Activated CD4-positive, alpha-beta memory T cell treated with anti-CD3 and anti-CD28 coated beads for 36 hours (primary cell): Measurements from ENCODE around the gene THAP10. TPM values are rescaled to one million over a fixed set of nuclear protein-coding genes. Genes with fewer than 3 reads are reported as not detected.
A peak's percentile ranks its signal among the peaks of the same experiment; 100 is the strongest.
"Not testable (repeated sequence)": the region's sequence is repeated elsewhere in the genome, so short reads cannot be mapped to it uniquely, and the experiment has no call there.

Experiments used
- CTCF ChIA-PET: fragments of 350-600 bp; sonication (Branson Sonifier 250); formaldehyde crosslinking; loops from one replicate; lab custom pipeline; 2021; ENCODE audit warnings: antibody characterized with exemption, inconsistent platforms; lab: Charles Lee
- POLR2A ChIA-PET: fragments of 350-600 bp; sonication (Branson Sonifier 250); formaldehyde crosslinking; loops from one replicate; lab custom pipeline; 2021; ENCODE audit warnings: antibody characterized with exemption; lab: Charles Lee
- DNase-seq: peaks from one replicate; pipeline ENCODE4 v3.0.0-alpha.2; 2020
- H3K27ac Mint-ChIP-seq: one replicate; pipeline ENCODE4 v1.8.0; 2021; ENCODE audit warnings: mixed read lengths
- H3K27me3 Mint-ChIP-seq: one replicate; pipeline ENCODE4 v1.8.0; 2021; ENCODE audit warnings: mixed read lengths
- H3K36me3 Mint-ChIP-seq: one replicate; pipeline ENCODE4 v1.8.0; 2021; ENCODE audit warnings: mixed read lengths
- H3K4me1 Mint-ChIP-seq: one replicate; pipeline ENCODE4 v1.8.0; 2021; ENCODE audit warnings: low read depth, mixed read lengths
- H3K4me3 Mint-ChIP-seq: one replicate; pipeline ENCODE4 v1.8.0; 2021; ENCODE audit warnings: mild to moderate bottlenecking, mixed read lengths
- H3K9me3 Mint-ChIP-seq: one replicate; pipeline ENCODE4 v1.8.0; 2021; ENCODE audit warnings: mixed read lengths
- intact Hi-C: fragments of 100-400 bp; cut with micrococcal nuclease; formaldehyde crosslinking; loops from one replicate; pipeline ENCODE4 v1.15.1; 2023
- total RNA-seq, 2 experiments: library from RNA; stranded (reverse); gene quantifications; one replicate each; pipeline ENCODE4 v1.2.3, GENCODE V29; 2021

The THAP10 gene
- total RNA-seq, 2 experiments from 2014 or later = 0.19 to 0.51 TPM

DNA sequence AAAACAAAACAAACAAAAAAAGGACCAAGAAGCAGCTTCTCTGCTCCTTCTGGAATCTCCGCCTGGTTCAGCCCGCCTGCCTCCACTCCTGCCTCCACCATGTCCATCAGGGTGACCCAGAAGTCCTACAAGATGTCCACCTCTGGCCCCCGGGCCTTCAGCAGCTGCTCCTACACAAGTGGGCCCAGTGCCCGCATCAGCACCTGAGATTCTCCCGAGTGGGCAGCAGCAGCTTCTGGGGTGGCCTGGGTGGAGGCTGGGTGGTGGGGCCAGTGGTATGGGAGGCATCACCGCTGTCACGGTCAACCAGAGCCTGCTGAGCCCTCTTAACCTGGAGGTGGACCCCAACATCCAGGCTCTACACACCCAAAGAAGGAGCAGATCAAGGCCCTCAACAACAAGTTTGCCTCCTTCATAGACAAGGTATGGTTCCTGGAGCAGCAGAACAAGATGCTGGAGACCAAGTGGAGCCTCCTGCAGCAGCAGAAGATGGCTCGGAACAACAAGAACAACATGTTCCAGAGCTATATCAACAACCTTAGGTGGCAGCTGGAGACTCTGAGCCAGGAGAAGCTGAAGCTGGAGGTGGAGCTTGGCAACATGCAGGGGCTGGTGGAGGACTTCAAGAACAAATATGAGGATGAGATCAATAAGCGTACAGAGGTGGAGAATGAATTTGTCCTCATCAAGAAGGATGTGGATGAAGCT is 33.5 kb downstream of the THAP10 start:
- CTCF ChIA-PET = interaction anchor here (1.0 to 1.4 kb wide), 2 partner anchors 34 to 136 kb away, joined by 3 to 4 read pairs; no protein-coding TSS in a partner anchor
- H3K4me1 Mint-ChIP-seq, intact Hi-C loops, H3K9me3 Mint-ChIP-seq, H3K4me3 Mint-ChIP-seq, POLR2A ChIA-PET, H3K27ac Mint-ChIP-seq, DNase-seq, H3K36me3 Mint-ChIP-seq: not testable (repeated sequence)
- peaks cover 23% of the 10 kb centered on the region for H3K27me3 Mint-ChIP-seq

DNA sequence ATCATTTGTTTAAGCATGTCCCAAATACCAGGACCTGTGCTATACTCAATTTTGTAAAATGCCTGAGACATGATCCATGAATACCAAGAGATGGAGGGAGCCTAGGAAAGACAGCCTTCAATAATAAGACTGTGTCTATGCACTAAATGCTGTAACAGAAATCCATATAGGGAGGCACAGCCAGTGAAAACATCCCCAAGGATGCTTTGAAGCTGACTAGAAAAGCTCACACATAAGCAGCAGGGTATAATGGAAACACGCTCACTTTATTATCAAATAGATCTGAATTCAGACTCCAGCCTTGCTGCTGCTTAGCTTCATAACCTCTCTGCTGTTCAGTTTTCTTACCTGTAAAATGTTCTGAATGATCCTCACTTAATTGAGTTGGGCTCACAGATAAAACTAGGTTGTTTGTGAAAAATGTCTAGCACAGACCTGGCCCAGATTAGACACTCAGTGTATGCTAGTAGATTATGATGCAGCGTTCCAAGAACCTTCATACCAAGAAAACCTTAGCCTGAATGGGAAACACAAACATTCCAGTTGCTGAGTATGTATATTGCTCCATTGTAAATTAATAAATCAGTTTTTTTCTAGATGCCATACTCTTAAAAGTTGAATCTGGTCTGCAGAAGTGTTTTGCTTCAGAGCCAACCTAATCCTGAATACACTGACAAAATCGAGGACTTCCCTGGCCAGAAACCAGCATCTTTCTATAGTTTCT is 34.5 kb downstream of the THAP10 start:
- no peaks in the 10 kb centered on the region for H3K36me3 Mint-ChIP-seq
- no peak overlapping the region for H3K27ac Mint-ChIP-seq
- peaks cover 3% of the 10 kb centered on the region for H3K4me1 Mint-ChIP-seq
- H3K9me3 Mint-ChIP-seq = no peaks in the 10 kb centered on the region
- no peak for DNase-seq
- peaks cover 29% of the 10 kb centered on the region for H3K27me3 Mint-ChIP-seq
- ChIA-PET POLR2A (interaction anchor here (1.1 kb wide), 1 partner anchor 32 kb away, joined by 3 read pairs; no protein-coding TSS in a partner anchor), CTCF (no interaction called here)
- intact Hi-C loops = no loop called here
- no peak overlapping the region for H3K4me3 Mint-ChIP-seq

DNA sequence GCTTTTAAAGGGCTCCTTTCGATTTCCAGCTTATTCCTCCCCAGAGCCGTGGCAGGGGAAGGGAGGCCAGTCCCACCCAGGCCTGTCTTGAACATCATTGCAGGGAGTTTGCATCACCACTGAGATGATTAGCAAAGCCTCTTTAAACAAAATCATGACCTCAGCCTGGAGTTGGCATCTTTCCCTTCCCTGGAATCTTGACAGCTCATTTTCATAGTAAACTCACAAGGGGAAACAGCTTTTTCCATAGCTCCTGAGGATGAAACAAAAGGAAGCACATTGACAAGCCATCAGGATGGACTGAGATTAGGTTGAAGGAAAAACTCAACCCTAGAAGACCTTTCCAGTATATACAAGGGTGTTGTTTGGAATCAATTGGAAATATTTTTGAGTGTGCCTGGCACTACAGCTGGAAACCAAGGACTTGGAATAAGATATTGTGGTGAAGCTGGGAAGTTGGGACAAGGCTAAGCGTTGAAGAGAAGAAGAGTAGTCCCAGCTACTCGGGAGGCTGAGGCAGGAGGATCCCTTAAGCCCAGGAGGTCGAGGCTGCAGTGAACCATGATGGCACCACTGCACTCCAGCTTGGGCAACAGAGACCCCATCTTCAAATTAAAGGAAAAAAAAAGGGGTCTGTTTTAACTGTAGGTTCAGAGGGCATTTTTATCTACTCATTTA is 35.2 kb downstream of the THAP10 start:
- Mint-ChIP-seq H3K27ac (no peak overlapping the region), H3K27me3 (peaks cover 33% of the 10 kb centered on the region), H3K36me3 (no peaks in the 10 kb centered on the region), H3K4me3 (no peak overlapping the region), H3K4me1 (peaks cover 3% of the 10 kb centered on the region), H3K9me3 (no peaks in the 10 kb centered on the region)
- POLR2A ChIA-PET = interaction anchor here (1.1 kb wide), 1 partner anchor 31 kb away, joined by 3 read pairs; no protein-coding TSS in a partner anchor
- no peak for DNase-seq
- CTCF ChIA-PET = no interaction called here
- intact Hi-C loops = no loop called here

DNA sequence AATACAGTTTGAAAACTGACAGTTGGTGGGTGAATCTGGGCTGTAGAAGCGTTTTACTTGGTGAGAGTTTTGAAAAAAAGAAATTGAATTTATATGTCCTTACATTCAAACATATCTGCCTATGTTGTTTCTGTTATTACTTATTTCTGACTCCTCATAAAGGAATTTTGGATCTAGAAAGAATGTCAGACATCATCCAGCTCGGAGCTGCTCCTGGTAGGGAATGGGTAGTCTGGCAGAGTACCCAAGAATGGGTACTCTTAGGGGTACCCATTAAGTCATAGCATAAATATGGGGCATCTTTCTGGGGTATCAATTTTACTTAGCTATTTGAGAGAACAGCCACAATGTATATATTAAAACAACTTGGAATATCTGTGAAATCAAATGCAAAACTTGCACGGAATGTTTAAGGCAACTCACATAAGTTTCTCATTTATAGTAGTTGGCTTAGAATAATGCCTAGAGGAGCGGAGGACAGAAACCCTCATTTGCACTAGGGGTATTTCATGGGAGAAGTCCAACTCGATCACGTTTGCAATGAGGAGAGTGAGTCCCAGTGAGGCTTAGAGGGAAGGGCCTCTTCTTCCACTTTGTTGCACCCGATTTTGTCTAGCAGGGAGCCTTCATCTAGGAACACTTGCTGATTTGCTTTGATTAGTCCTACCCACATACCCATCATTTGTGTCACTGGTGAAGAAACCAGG is 35.9 kb downstream of the THAP10 start:
- intact Hi-C loops = no loop called here
- peaks cover 3% of the 10 kb centered on the region for H3K4me1 Mint-ChIP-seq
- DNase-seq = no peak
- CTCF ChIA-PET = no interaction called here
- H3K4me3 Mint-ChIP-seq = no peak overlapping the region
- H3K27me3 Mint-ChIP-seq = peaks cover 39% of the 10 kb centered on the region
- no peaks in the 10 kb centered on the region for H3K9me3 Mint-ChIP-seq
- POLR2A ChIA-PET = interaction anchor here (1.1 kb wide), 1 partner anchor 30 kb away, joined by 3 read pairs; no protein-coding TSS in a partner anchor
- H3K27ac Mint-ChIP-seq = no peak overlapping the region
- no peaks in the 10 kb centered on the region for H3K36me3 Mint-ChIP-seq

DNA sequence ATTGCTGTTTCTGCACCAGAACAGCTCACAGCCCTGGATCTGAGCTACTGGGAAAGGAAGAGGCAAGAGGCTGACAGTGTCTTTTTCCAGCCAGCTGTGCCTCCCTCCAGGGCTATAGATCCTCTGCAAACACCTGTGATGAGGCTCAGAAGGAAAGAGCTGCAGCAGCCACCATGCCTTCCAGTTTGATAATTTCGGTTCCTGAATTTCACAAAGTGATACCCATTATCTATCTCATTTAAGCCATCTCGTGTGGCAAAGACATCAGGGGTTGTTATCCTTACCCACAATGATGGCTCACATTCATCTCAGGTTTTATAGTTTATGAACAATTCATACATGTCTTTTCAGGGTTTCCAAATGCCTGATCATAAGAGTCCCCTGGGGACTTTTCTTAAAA is 36.5 kb downstream of the THAP10 start:
- intact Hi-C loops = no loop called here
- Mint-ChIP-seq H3K36me3 (no peaks in the 10 kb centered on the region), H3K9me3 (no peaks in the 10 kb centered on the region), H3K4me3 (no peak overlapping the region), H3K27me3 (peaks cover 43% of the 10 kb centered on the region), H3K4me1 (peaks cover 3% of the 10 kb centered on the region), H3K27ac (no peak overlapping the region)
- DNase-seq = no peak
- ChIA-PET CTCF (no interaction called here), POLR2A (no interaction called here)

DNA sequence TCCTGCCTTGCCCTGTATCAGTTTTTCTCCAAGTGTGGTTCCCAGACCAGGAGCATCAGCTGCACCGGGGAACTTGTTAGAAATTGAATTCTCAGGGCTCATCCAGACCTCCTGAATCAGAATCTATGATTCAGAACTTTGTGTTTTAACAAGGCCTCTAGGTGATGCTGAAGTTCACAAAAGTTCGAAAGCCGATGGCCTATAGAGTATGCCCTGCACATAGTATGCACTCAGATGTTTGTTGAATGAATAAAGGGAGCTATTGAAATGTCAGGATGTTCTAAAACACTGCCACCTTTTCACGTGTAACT is 37.6 kb downstream of the THAP10 start:
- DNase-seq = no peak
- no peaks in the 10 kb centered on the region for H3K36me3 Mint-ChIP-seq
- peaks cover 51% of the 10 kb centered on the region for H3K27me3 Mint-ChIP-seq
- H3K9me3 Mint-ChIP-seq = no peaks in the 10 kb centered on the region
- ChIA-PET POLR2A (no interaction called here), CTCF (no interaction called here)
- intact Hi-C loops = no loop called here
- peaks cover 3% of the 10 kb centered on the region for H3K4me1 Mint-ChIP-seq
- H3K27ac Mint-ChIP-seq = no peak overlapping the region
- H3K4me3 Mint-ChIP-seq = peak overlapping the region; percentile 63

DNA sequence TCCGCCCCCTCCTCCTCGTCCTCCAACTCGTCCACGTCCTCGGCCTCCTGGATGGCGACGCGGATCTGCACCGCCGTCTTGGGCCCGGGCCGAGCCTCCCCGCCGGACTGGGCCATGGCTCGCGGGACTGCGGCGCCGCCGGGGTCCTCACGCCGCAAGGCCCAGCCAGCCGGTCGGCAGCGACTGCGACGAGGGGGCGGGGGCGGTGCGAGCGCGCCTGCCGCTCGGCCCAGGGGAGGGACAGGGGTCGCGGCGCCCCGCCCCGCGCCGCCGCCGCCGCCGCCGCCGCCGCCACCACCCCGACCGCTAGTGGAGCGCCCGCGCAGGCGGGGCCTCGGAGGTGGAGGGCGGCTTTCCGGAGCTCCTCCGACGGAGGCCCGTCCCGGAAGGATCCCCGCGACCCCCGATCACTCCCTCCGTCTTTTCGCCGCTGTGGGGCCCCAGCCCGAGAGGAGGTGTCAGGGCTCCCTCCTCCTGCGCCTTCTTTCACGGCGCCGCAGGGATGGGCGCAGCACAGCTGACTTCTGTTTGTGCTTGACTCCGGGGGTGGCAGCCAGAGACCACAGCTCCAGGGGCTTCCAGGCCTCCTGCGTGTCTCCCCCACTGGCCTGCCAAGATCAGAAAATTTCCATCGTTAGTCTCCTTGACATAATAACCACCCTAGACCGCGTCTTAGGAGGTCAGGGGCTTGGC is 38.1 kb downstream of the THAP10 start, which contains the start of gene LARP6:
LARP6 (minus strand) TSS at position 185 of the 693 bp plus-strand sequence; CDS start at position 116, 69 bp downstream.
- intact Hi-C loops = no loop called here
- H3K9me3 Mint-ChIP-seq = no peaks in the 10 kb centered on the region
- DNase-seq = peak; percentile 16
- CTCF ChIA-PET = no interaction called here
- peaks cover 48% of the 10 kb centered on the region for H3K27me3 Mint-ChIP-seq
- H3K4me1 Mint-ChIP-seq = peaks cover 3% of the 10 kb centered on the region
- POLR2A ChIA-PET = no interaction called here
- H3K36me3 Mint-ChIP-seq = no peaks in the 10 kb centered on the region
- peak within 1 kb of the TSS; percentile 63 for H3K4me3 Mint-ChIP-seq
- no peak within 1 kb of the TSS for H3K27ac Mint-ChIP-seq

DNA sequence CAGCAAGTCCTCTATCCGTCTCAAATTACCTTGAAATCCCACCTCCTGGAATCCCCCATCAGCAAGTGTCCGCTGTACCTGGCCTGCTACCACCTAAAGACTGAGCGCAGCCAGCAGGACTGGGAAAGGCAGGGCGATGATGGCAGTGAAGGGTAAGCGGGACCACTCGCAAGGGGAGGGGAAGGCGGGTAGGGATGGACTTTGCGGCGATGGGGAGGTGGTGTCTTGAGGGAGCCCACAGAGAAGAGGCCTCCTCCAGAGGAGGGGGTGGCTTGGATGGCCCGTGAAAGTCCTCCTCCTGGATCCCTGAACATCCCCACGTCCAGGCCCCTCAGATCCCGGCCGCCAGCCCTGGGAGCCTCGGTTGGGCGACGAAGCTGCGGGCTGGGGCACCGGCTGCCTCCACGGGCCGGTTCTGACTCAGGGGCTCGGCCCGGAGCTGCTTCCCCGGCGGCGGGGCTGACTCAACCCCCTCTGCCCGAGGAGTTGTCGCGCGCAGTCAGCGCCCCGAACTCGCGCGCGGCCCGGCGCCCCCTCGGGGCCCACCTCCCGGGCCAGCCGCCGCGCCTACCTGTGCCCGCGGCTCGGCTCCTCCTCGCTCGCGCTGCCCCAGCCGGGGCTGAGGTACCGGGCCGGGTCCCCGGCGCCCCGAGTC is 38.8 kb downstream of the THAP10 start:
- Mint-ChIP-seq H3K27ac (no peak overlapping the region), H3K27me3 (peaks cover 46% of the 10 kb centered on the region), H3K9me3 (no peaks in the 10 kb centered on the region), H3K4me3 (no peak overlapping the region), H3K4me1 (peaks cover 3% of the 10 kb centered on the region), H3K36me3 (no peaks in the 10 kb centered on the region)
- peak; percentile 13 for DNase-seq
- POLR2A ChIA-PET = no interaction called here
- CTCF ChIA-PET = interaction anchor here (1.8 kb wide), 1 partner anchor 28 kb away, joined by 6 read pairs; no protein-coding TSS in a partner anchor
- intact Hi-C loops = no loop called here

DNA sequence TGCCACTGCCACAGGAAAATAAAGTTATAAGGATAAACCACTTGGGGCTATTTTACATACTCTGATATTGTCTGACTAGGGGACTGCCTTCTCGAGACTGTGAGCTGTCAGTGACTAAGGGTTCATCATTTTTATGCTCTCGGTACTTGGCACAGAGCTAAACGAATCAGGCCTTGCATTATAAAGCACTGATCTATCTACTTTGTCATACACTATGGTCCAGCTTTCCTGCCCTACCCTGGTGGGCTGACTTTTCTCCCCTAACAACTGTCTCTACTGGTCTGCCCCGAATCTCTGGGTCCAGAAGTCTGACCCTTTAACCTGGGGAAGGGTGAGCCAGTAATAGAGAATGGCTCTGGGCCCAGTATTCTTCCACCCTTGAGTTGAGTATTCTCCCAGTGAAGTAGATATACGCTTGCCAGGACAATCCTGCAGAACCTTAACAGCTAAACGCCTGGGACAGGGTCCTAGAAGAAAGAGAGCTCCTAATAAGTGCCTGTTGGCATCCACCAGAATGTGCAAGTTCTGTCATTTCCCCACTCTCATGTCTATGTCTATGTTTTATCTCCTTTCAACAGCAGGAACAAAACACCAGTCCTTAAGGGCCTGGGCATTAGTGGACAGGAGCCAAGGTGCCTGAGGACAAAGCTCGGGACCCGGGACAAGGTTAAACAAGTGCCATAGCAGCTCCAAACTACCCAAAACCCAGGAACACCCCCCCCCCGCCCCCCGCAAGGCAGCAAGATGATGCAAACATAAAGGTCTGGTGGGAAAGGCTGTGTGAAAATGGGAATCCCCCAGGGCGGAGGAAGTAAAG is 39.5 kb downstream of the THAP10 start:
- Mint-ChIP-seq H3K27me3 (peaks cover 51% of the 10 kb centered on the region), H3K4me3 (peak overlapping the region; percentile 21), H3K9me3 (no peaks in the 10 kb centered on the region), H3K4me1 (peaks cover 3% of the 10 kb centered on the region), H3K27ac (no peak overlapping the region), H3K36me3 (no peaks in the 10 kb centered on the region)
- POLR2A ChIA-PET = no interaction called here
- CTCF ChIA-PET = interaction anchor here (1.8 kb wide), 1 partner anchor 27 kb away, joined by 6 read pairs; no protein-coding TSS in a partner anchor
- intact Hi-C loops = no loop called here
- no peak for DNase-seq

DNA sequence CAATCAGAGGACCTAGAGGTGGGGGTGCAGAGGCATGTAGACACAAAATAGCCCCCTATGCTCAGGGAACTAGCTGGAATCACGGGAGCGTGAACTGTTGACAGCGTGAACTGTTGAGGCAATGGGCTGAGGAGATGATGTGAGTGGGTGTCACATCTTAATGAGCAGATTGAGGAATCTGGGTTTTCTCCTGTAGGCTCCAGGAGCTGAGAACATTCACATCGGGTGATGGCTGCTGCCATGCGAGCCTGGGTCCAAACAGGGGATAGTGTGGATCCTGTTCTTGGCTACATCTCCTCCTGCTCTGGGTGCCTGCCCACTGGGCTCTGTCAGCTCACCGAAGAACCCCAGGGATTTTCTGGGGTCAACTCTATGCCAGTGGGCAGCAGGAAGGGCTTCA is 40.3 kb downstream of the THAP10 start:
- no peak overlapping the region for H3K4me3 Mint-ChIP-seq
- CTCF ChIA-PET = interaction anchor here (1.8 kb wide), 1 partner anchor 27 kb away, joined by 6 read pairs; no protein-coding TSS in a partner anchor
- peaks cover 52% of the 10 kb centered on the region for H3K27me3 Mint-ChIP-seq
- intact Hi-C loops = no loop called here
- H3K4me1 Mint-ChIP-seq = peaks cover 3% of the 10 kb centered on the region
- H3K27ac Mint-ChIP-seq = no peak overlapping the region
- H3K9me3 Mint-ChIP-seq = no peaks in the 10 kb centered on the region
- POLR2A ChIA-PET = no interaction called here
- no peak for DNase-seq
- no peaks in the 10 kb centered on the region for H3K36me3 Mint-ChIP-seq
